Liver (tissue), 9 donors: ENCODE measurements around the gene PLCB3. TPM values are rescaled to one million over a fixed set of nuclear protein-coding genes. Genes with fewer than 3 reads are reported as not detected.

Experiments used
- DNase-seq: peaks from one replicate; pipeline ENCODE4 v3.0.0-alpha.2; 2017; ENCODE audit warnings: low spot score
- H3K27ac ChIP-seq, 2 donors: one replicate each; pipeline ENCODE4 v1.7.0; 2013; ENCODE audit warnings: inconsistent platforms in 2 of 2, low read length in 2 of 2, control low read depth in 1 of 2, low read depth in 1 of 2, mild to moderate bottlenecking in 1 of 2
- H3K27me3 ChIP-seq, 4 donors: one replicate each; pipeline versions ENCODE4 v1.6.1 to v1.7.0; 2013; ENCODE audit warnings: low read length in 3 of 4, inconsistent platforms in 1 of 4, mild to moderate bottlenecking in 1 of 4, moderate library complexity in 1 of 4; ENCODE audit not compliant: control insufficient read depth in 4 of 4, insufficient read depth in 4 of 4
- H3K36me3 ChIP-seq, 4 donors: one replicate each; pipeline versions ENCODE4 v1.6.1 to v1.7.0; 2013; ENCODE audit warnings: low read length in 3 of 4, mild to moderate bottlenecking in 3 of 4, low read depth in 1 of 4, moderate library complexity in 1 of 4; ENCODE audit not compliant: control insufficient read depth in 4 of 4, insufficient read depth in 3 of 4
- H3K4me1 ChIP-seq, 4 donors: one replicate each; pipeline versions ENCODE4 v1.6.1 to v1.7.0; 2013; ENCODE audit warnings: low read length in 3 of 4, mild to moderate bottlenecking in 3 of 4, moderate library complexity in 1 of 4; ENCODE audit not compliant: control insufficient read depth in 4 of 4, insufficient read depth in 4 of 4
- H3K4me3 ChIP-seq, 3 donors: one replicate each; pipeline versions ENCODE4 v1.6.1 to v1.7.0; 2013; ENCODE audit warnings: low read length in 3 of 3, control low read depth in 1 of 3, low read depth in 1 of 3, mild to moderate bottlenecking in 1 of 3
- H3K9ac ChIP-seq, 2 donors: one replicate each; pipeline ENCODE4 v1.7.0; 2013; ENCODE audit warnings: low read length in 2 of 2, mild to moderate bottlenecking in 2 of 2, moderate library complexity in 2 of 2, control low read depth in 1 of 2, low read depth in 1 of 2
- H3K9me3 ChIP-seq, 4 donors: one replicate each; pipeline versions ENCODE4 v1.6.1 to v1.7.0; 2013; ENCODE audit warnings: low read length in 3 of 4; ENCODE audit not compliant: control insufficient read depth in 4 of 4
- EGR1 ChIP-seq, 2 donors: IDR thresholded peaks; 2 replicates each; pipeline ENCODE4 v1.6.1; 2016 to 2018; ENCODE audit warnings: antibody characterized with exemption in 2 of 2, low read depth in 2 of 2
- FOXA1 ChIP-seq: IDR thresholded peaks from 2 replicates; pipeline ENCODE4 v1.6.1; 2016; ENCODE audit warnings: antibody characterized with exemption
- FOXA2 ChIP-seq: IDR thresholded peaks from 2 replicates; pipeline ENCODE4 v1.6.1; 2016; ENCODE audit warnings: antibody characterized with exemption
- GABPA ChIP-seq, 2 donors: IDR thresholded peaks in 1 of 2; conservative IDR thresholded peaks in 1 of 2; 2 replicates each; pipeline ENCODE4 v1.6.1; 2016; ENCODE audit warnings: antibody characterized with exemption in 2 of 2, mild to moderate bottlenecking in 1 of 2, moderate library complexity in 1 of 2
- HNF4A ChIP-seq, 2 donors: conservative IDR thresholded peaks; 2 replicates each; pipeline ENCODE4 v1.6.1; 2016; ENCODE audit warnings: antibody characterized with exemption in 2 of 2, mild to moderate bottlenecking in 2 of 2
- HNF4G ChIP-seq: IDR thresholded peaks from 2 replicates; pipeline ENCODE4 v1.6.1; 2016; ENCODE audit warnings: antibody characterized with exemption
- JUND ChIP-seq, 2 donors: IDR thresholded peaks; 2 replicates each; pipeline ENCODE4 v1.6.1; 2016; ENCODE audit warnings: antibody characterized with exemption in 2 of 2
- NR2F2 ChIP-seq: IDR thresholded peaks from 2 replicates; pipeline ENCODE4 v1.6.1; 2016; ENCODE audit warnings: antibody characterized with exemption
- RAD21 ChIP-seq, 2 donors: IDR thresholded peaks; 2 replicates each; pipeline ENCODE4 v1.6.1; 2016; ENCODE audit warnings: antibody characterized with exemption in 2 of 2, mild to moderate bottlenecking in 2 of 2
- RXRA ChIP-seq, 2 donors: IDR thresholded peaks; 2 replicates each; pipeline ENCODE4 v1.6.1; 2017 to 2018; ENCODE audit warnings: antibody characterized with exemption in 2 of 2, mild to moderate bottlenecking in 1 of 2
- SP1 ChIP-seq: IDR thresholded peaks from 2 replicates; pipeline ENCODE4 v1.6.1; 2018; ENCODE audit warnings: antibody characterized with exemption, mild to moderate bottlenecking
- TAF1 ChIP-seq: conservative IDR thresholded peaks from 2 replicates; pipeline ENCODE4 v1.6.1; 2016; ENCODE audit warnings: antibody characterized with exemption, mild to moderate bottlenecking
- YY1 ChIP-seq: IDR thresholded peaks from 2 replicates; pipeline ENCODE4 v1.6.1; 2016; ENCODE audit warnings: antibody characterized with exemption, mild to moderate bottlenecking
- WGBS: extraction: QIAGEN DNeasy Blood & Tissue Kit; methylation state at CpG from one replicate; pipeline ENCODE4 v1.1.7; 2013; 5-methylcytosine and 5-hydroxymethylcytosine counted together
- polyA plus RNA-seq, 2 donors: library from polyadenylated mRNA; stranded (reverse) in 1 of 2; unstranded in 1 of 2; fragments of 200-250 nt in 1 of 2; fragments of >200 nt in 1 of 2; fragmentation: Nextera tagmentation in 1 of 2; extraction: Ambion mirVana in 1 of 2; gene quantifications; one replicate each; pipeline versions ENCODE4 v1.2.1 to v1.2.3, GENCODE V29; 2013 to 2015
- total RNA-seq, 2 donors: library from RNA; depleted of rRNA; stranded (reverse); fragments of >200 nt; gene quantifications; one replicate each; pipeline ENCODE4 v1.2.3, GENCODE V29; 2014
- TF ChIP-seq, protein P1 (sequence below): IDR thresholded peaks from 2 replicates; pipeline ENCODE4 v1.6.1; 2016; ENCODE audit warnings: antibody characterized with exemption, mild to moderate bottlenecking
- TF ChIP-seq, protein P2 (sequence below): IDR thresholded peaks from 2 replicates; pipeline ENCODE4 v1.6.1; 2016; ENCODE audit warnings: antibody characterized with exemption
- TF ChIP-seq, protein P3 (sequence below): IDR thresholded peaks from 2 replicates; pipeline ENCODE4 v1.6.1; 2016; ENCODE audit warnings: antibody characterized with exemption
- TF ChIP-seq, protein P4 (sequence below): IDR thresholded peaks from 2 replicates; pipeline ENCODE4 v1.6.1; 2016; ENCODE audit warnings: antibody characterized with exemption
- TF ChIP-seq, protein P5 (sequence below): fragments of 150-350 bp; IDR thresholded peaks from 2 replicates; pipeline ENCODE4 v1.5.1; 2017; ENCODE audit warnings: improper control_type of control experiment, low read depth, low read length; ENCODE audit not compliant: missing input control
- donor health status: healthy.
- donor health status: healthy.
- donor health status: healthy.
- donor health status: healthy.
- donor health status: healthy.

The PLCB3 gene
- total and polyA plus RNA-seq, 4 donors = 0.79 to 8.5 (median 5.4) TPM

DNA sequence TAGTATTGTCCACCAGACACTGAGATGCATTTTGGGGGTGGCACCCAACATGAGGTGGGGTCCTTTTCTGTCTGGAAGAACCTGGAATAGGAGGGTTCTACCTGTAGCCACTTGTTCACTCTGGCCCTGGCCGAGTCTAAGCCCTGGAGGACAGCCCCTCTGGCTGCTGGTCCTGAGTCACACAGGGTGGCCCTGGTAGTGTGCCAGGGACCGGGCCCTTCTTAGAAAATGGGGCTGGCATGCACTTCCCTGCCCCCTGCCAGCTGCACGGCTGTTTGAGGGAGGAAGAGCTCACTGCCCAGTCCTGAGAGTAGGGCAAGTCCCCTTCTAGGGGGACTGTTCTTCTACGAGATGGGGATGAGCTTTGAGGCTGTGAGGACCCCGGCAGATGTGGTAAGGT is 2.2 kb downstream of the PLCB3 start:
- 71% methylated on average over 5 of the region's 5 CpGs for WGBS
- H3K9ac ChIP-seq = no peak overlapping the region
- H3K4me1 ChIP-seq = peaks cover 5 to 34% (median 27%) of the 10 kb centered on the region in 4 donors

More for the DNA sequence above, 2.2 kb downstream of the PLCB3 start:
- DNase-seq = no peak
- H3K9me3 ChIP-seq = no peaks in the 10 kb centered on the region
- H3K27me3 ChIP-seq = no peaks in the 10 kb centered on the region
- no peak overlapping the region for H3K27ac ChIP-seq
- TF ChIP-seq GABPA (IDR thresholded peaks at IDR 0.05 in 1 of 2, conservative IDR thresholded peaks at IDR 0.05 in 1 of 2) = no peak
- TF ChIP-seq, protein P1, sequence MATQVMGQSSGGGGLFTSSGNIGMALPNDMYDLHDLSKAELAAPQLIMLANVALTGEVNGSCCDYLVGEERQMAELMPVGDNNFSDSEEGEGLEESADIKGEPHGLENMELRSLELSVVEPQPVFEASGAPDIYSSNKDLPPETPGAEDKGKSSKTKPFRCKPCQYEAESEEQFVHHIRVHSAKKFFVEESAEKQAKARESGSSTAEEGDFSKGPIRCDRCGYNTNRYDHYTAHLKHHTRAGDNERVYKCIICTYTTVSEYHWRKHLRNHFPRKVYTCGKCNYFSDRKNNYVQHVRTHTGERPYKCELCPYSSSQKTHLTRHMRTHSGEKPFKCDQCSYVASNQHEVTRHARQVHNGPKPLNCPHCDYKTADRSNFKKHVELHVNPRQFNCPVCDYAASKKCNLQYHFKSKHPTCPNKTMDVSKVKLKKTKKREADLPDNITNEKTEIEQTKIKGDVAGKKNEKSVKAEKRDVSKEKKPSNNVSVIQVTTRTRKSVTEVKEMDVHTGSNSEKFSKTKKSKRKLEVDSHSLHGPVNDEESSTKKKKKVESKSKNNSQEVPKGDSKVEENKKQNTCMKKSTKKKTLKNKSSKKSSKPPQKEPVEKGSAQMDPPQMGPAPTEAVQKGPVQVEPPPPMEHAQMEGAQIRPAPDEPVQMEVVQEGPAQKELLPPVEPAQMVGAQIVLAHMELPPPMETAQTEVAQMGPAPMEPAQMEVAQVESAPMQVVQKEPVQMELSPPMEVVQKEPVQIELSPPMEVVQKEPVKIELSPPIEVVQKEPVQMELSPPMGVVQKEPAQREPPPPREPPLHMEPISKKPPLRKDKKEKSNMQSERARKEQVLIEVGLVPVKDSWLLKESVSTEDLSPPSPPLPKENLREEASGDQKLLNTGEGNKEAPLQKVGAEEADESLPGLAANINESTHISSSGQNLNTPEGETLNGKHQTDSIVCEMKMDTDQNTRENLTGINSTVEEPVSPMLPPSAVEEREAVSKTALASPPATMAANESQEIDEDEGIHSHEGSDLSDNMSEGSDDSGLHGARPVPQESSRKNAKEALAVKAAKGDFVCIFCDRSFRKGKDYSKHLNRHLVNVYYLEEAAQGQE = no peak
- no peak for TF ChIP-seq HNF4G
- TF ChIP-seq, protein P2, sequence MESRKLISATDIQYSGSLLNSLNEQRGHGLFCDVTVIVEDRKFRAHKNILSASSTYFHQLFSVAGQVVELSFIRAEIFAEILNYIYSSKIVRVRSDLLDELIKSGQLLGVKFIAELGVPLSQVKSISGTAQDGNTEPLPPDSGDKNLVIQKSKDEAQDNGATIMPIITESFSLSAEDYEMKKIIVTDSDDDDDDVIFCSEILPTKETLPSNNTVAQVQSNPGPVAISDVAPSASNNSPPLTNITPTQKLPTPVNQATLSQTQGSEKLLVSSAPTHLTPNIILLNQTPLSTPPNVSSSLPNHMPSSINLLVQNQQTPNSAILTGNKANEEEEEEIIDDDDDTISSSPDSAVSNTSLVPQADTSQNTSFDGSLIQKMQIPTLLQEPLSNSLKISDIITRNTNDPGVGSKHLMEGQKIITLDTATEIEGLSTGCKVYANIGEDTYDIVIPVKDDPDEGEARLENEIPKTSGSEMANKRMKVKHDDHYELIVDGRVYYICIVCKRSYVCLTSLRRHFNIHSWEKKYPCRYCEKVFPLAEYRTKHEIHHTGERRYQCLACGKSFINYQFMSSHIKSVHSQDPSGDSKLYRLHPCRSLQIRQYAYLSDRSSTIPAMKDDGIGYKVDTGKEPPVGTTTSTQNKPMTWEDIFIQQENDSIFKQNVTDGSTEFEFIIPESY = no peak
- TF ChIP-seq RXRA (IDR thresholded peaks at IDR 0.05) = no peak
- no peak for TF ChIP-seq FOXA1
- TF ChIP-seq HNF4A (conservative IDR thresholded peaks at IDR 0.05) = no peak
- TF ChIP-seq, protein P3, sequence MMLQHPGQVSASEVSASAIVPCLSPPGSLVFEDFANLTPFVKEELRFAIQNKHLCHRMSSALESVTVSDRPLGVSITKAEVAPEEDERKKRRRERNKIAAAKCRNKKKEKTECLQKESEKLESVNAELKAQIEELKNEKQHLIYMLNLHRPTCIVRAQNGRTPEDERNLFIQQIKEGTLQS = no peak
- TF ChIP-seq, protein P4, sequence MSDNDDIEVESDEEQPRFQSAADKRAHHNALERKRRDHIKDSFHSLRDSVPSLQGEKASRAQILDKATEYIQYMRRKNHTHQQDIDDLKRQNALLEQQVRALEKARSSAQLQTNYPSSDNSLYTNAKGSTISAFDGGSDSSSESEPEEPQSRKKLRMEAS = no peak
- TF ChIP-seq EGR1 (IDR thresholded peaks at IDR 0.05; ENCODE audit: low read depth in 2 of 2) = no peak
- TF ChIP-seq FOXA2 = no peak
- TF ChIP-seq, protein P5, sequence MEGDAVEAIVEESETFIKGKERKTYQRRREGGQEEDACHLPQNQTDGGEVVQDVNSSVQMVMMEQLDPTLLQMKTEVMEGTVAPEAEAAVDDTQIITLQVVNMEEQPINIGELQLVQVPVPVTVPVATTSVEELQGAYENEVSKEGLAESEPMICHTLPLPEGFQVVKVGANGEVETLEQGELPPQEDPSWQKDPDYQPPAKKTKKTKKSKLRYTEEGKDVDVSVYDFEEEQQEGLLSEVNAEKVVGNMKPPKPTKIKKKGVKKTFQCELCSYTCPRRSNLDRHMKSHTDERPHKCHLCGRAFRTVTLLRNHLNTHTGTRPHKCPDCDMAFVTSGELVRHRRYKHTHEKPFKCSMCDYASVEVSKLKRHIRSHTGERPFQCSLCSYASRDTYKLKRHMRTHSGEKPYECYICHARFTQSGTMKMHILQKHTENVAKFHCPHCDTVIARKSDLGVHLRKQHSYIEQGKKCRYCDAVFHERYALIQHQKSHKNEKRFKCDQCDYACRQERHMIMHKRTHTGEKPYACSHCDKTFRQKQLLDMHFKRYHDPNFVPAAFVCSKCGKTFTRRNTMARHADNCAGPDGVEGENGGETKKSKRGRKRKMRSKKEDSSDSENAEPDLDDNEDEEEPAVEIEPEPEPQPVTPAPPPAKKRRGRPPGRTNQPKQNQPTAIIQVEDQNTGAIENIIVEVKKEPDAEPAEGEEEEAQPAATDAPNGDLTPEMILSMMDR = no peak
- no peak for TF ChIP-seq YY1
- TF ChIP-seq TAF1 = no peak
- no peak for TF ChIP-seq RAD21 (IDR thresholded peaks at IDR 0.05)
- no peak for TF ChIP-seq NR2F2
- TF ChIP-seq SP1 = no peak
- no peak for TF ChIP-seq JUND (IDR thresholded peaks at IDR 0.05)
- peaks cover 0 to 11% (median 3%) of the 10 kb centered on the region in 4 donors for H3K36me3 ChIP-seq
- H3K4me3 ChIP-seq = no peak overlapping the region
